GM10248 (cell line): ENCODE data around the gene RGS9.

Experiments
- CTCF ChIA-PET: fragments of 300-600 bp; sonication (Branson Sonifier 250); formaldehyde crosslinking; extraction: SDS; loops from one replicate; lab custom pipeline; 2021; ENCODE audit warnings: antibody characterized with exemption; lab: Yijun Ruan, JAX
- POLR2A ChIA-PET: fragments of 350-650 bp; sonication (Branson Sonifier 250); formaldehyde crosslinking; extraction: SDS; loops from one replicate; lab custom pipeline; 2020; ENCODE audit warnings: antibody characterized with exemption; lab: Yijun Ruan, JAX
- DNase-seq: peaks from one replicate; pipeline ENCODE4 v3.0.0; 2012; ENCODE audit errors: extremely low spot score
- TF ChIP-seq, protein P1 (sequence below): IDR thresholded peaks from 2 replicates; pipeline ENCODE4 v1.5.1; 2012; ENCODE audit warnings: mild to moderate bottlenecking, low read depth; ENCODE audit errors: extremely low read depth, missing control alignments, control extremely low read depth

RGS9 gene

DNA sequence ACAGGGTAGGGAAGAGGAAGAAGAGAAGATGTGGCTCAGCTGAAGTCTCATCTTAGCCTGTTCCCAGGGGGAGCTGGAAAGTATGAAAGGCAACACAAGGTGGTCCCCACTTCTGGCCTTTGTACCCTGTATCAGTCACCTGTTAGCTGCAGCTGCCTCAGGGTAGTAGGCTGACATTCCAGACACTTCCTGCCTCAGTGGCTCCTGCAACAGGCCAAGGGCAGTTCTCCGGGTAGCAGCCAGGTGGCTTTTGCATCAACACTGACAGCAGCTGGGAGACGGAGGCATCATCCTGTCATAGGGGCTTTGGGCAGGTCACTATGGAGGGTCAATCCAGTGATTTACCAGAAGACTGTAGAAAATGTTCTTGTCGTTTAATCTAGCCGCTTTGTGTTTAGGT, 124.0 kb downstream of the RGS9 start:
- no peak for DNase-seq
- TF ChIP-seq, protein P1, sequence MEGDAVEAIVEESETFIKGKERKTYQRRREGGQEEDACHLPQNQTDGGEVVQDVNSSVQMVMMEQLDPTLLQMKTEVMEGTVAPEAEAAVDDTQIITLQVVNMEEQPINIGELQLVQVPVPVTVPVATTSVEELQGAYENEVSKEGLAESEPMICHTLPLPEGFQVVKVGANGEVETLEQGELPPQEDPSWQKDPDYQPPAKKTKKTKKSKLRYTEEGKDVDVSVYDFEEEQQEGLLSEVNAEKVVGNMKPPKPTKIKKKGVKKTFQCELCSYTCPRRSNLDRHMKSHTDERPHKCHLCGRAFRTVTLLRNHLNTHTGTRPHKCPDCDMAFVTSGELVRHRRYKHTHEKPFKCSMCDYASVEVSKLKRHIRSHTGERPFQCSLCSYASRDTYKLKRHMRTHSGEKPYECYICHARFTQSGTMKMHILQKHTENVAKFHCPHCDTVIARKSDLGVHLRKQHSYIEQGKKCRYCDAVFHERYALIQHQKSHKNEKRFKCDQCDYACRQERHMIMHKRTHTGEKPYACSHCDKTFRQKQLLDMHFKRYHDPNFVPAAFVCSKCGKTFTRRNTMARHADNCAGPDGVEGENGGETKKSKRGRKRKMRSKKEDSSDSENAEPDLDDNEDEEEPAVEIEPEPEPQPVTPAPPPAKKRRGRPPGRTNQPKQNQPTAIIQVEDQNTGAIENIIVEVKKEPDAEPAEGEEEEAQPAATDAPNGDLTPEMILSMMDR: no peak
- ChIA-PET POLR2A (no interaction called here), CTCF (no interaction called here)

DNA sequence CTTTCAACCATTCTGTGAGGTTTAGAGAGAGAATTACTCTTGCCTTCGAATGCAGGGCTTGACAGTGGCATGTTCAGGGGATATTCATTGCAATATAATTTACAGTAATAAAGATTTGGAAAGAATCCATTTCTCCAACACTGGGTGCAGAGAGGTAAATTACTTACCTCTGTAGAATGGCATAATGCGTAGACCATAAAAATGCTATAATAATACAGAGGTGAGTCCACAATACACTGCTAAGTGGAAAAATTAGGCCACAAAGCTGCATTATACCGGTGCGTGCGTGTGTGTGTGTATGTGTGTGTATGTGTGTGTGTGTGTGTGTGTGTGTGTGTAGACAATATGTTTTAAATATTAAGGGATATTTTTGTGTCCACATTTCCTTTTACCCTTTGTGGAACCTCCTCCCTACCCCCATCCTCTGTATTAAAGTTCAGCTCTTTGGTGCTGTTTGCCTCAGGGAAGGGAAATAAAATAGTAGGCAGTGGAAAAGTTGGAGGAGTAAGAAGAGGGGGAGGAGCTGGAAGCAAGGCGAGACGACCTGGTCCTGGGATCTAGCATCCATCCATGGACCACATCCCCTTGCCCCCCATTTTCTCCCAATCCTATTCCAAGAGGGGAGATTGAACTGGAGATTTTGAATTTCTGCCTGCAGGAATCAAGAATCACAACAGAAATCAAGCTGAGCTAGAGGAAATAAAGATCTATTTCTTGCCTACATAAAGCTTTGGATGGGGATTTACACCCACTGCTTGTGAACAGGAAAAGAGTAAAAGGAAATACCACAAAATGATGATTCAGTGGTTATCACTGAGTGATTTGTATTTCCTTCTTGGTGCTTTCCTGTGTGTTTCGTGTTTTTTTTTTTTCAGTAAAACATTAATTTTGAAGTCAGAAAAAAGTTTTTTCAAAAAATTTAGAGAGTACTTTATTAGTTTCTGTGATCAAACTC, 124.8 kb downstream of the RGS9 start:
- CTCF ChIA-PET: no interaction called here
- POLR2A ChIA-PET: no interaction called here
- TF ChIP-seq, protein P1: no peak
- DNase-seq: no peak

DNA sequence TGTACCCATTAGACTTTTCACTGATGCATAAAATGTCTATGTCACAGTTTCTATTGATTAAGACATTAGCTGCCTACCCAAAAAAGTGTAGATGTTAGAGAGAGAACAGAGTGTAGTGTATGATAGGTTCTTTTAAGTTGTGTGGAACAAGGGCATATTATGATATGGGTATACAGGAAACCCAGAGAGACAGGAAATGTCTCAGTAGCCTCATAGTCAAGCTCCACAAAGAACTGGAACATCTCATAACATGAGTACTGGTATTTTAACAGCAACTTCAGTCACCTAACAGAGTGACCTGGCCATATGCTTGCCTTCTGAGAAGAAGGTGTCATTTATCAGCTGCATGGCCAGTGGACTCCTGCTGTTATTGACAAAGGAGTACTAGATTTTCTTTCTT, 128.1 kb downstream of the RGS9 start:
- no peak for DNase-seq
- CTCF ChIA-PET: no interaction called here
- POLR2A ChIA-PET: no interaction called here
- TF ChIP-seq, protein P1: no peak

GRCh38 chr17:65268832-65269231, 131.7 kb downstream of the RGS9 start:
- TF ChIP-seq, protein P1: no peak
- DNase-seq: no peak
- ChIA-PET CTCF (interaction anchor here (1.4 kb wide), 1 partner anchor 37 kb away, joined by 4 read pairs; no protein-coding TSS in a partner anchor), POLR2A (no interaction called here)

DNA sequence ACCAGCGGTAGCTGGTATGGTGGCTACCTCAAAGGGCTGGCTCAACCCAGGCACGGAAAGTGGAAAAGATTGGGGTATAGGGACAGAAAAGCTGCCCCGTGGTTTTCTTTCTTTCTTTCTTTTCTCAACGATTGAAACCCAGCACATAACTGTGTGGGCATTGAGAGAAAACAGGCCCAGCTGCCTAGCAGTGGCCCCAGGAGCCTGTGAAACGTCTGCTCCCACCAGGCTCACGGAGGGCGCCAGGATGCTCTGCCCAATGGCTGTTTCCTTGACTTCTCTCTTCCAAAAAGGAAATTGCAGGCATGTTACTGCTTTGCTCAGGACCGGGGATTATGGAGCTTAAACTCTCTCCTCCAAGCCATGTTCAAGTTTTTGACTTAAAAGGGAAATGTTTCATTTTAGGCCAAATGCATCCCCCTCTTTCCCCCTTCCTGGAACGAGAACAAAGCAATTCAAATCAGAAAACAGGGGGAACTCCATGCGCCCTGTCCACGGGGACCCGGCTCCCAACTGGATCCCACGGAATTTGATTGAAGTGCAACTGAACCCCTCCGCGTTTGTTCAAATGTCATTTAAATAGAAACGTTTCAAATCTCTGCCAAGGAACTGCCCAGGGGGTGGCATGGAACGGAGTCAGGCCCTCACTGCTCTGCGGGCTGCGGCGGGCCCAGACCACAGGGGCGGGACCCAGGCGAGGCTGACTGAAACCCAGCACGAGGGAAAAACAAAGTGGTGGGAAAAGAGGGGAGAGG, 133.5 kb downstream of the RGS9 start:
- DNase-seq: no peak
- TF ChIP-seq, protein P1: no peak
- CTCF ChIA-PET: no interaction called here
- POLR2A ChIA-PET: no interaction called here

- ChIA-PET POLR2A (no interaction called here), CTCF (no interaction called here)
- TF ChIP-seq, protein P1: no peak
- DNase-seq: no peak
Observed at GRCh38 chr17:65271296-65271695, 134.1 kb downstream of the RGS9 start.
